HEK293T (cell line): ENCODE results near the gene TMEFF2.
"Not testable (repeated sequence)": the region's sequence is repeated elsewhere in the genome, so short reads cannot be mapped to it uniquely, and the experiment has no call there.

Experiments used
- CTCF ChIA-PET: fragments of 350-600 bp; formaldehyde crosslinking; extraction: SDS; loops from one replicate; lab custom pipeline; 2021; ENCODE audit warnings: antibody characterized with exemption, inconsistent platforms; lab: Yijun Ruan, JAX
- POLR2A ChIA-PET: fragments of 350-600 bp; formaldehyde crosslinking; extraction: SDS; loops from one replicate; lab custom pipeline; 2020; ENCODE audit warnings: antibody characterized with exemption, inconsistent platforms; lab: Yijun Ruan, JAX
- DNase-seq: peaks from one replicate; pipeline ENCODE4 v3.0.0; 2012; ENCODE audit warnings: mixed read lengths; ENCODE audit errors: extremely low spot score
- ARNT ChIP-seq: fragments of 450-650 bp; IDR thresholded peaks from 2 replicates; pipeline ENCODE4 v1.6.1; 2017; ENCODE audit warnings: mild to moderate bottlenecking
- BHLHE40 ChIP-seq: fragments of 450-650 bp; IDR thresholded peaks from 2 replicates; pipeline ENCODE4 v1.6.1; 2016; ENCODE audit warnings: mild to moderate bottlenecking, moderate library complexity, borderline replicate concordance
- CTBP1 ChIP-seq: fragments of 450-650 bp; IDR thresholded peaks from 2 replicates; pipeline ENCODE4 v1.6.1; 2016; ENCODE audit warnings: borderline replicate concordance
- ELF4 ChIP-seq: fragments of 450-650 bp; IDR thresholded peaks from 2 replicates; pipeline ENCODE4 v1.6.1; 2017; ENCODE audit warnings: antibody characterized with exemption
- FOXA1 ChIP-seq: fragments of 450-650 bp; IDR thresholded peaks from 2 replicates; pipeline ENCODE4 v1.6.1; 2016; ENCODE audit warnings: mild to moderate bottlenecking
- FOXK2 ChIP-seq: fragments of 450-650 bp; IDR thresholded peaks from 2 replicates; pipeline ENCODE4 v1.6.1; 2016; ENCODE audit warnings: mild to moderate bottlenecking
- FOXM1 ChIP-seq: fragments of 450-650 bp; IDR thresholded peaks from 2 replicates; pipeline ENCODE4 v1.6.1; 2017; ENCODE audit warnings: mild to moderate bottlenecking, borderline replicate concordance
- HDGF ChIP-seq: fragments of 450-650 bp; IDR thresholded peaks from 2 replicates; pipeline ENCODE4 v1.6.1; 2017; ENCODE audit warnings: antibody characterized with exemption, borderline replicate concordance
- L3MBTL2 ChIP-seq: fragments of 450-650 bp; conservative IDR thresholded peaks from 2 replicates; pipeline ENCODE4 v1.6.1; 2016; ENCODE audit warnings: mild to moderate bottlenecking
- LEF1 ChIP-seq: fragments of 450-650 bp; IDR thresholded peaks from 2 replicates; pipeline ENCODE4 v1.6.1; 2017; ENCODE audit warnings: mild to moderate bottlenecking, borderline replicate concordance
- NFRKB ChIP-seq: fragments of 450-650 bp; IDR thresholded peaks from 2 replicates; pipeline ENCODE4 v1.6.1; 2016; ENCODE audit warnings: mild to moderate bottlenecking, moderate library complexity
- SP1 ChIP-seq: fragments of 450-650 bp; IDR thresholded peaks from 2 replicates; pipeline ENCODE4 v1.6.1; 2017
- SUZ12 ChIP-seq: fragments of 450-650 bp; IDR thresholded peaks from 2 replicates; pipeline ENCODE4 v1.6.1; 2016; ENCODE audit warnings: mild to moderate bottlenecking
- TARDBP ChIP-seq: fragments of 450-650 bp; IDR thresholded peaks from 2 replicates; pipeline ENCODE4 v1.6.1; 2016
- ZNF384 ChIP-seq: fragments of 450-650 bp; IDR thresholded peaks from 2 replicates; pipeline ENCODE4 v1.6.1; 2016
- TF ChIP-seq, protein P1 (sequence below): fragments of 450-650 bp; IDR thresholded peaks from 2 replicates; pipeline ENCODE4 v1.6.1; 2016

TMEFF2 gene

DNA sequence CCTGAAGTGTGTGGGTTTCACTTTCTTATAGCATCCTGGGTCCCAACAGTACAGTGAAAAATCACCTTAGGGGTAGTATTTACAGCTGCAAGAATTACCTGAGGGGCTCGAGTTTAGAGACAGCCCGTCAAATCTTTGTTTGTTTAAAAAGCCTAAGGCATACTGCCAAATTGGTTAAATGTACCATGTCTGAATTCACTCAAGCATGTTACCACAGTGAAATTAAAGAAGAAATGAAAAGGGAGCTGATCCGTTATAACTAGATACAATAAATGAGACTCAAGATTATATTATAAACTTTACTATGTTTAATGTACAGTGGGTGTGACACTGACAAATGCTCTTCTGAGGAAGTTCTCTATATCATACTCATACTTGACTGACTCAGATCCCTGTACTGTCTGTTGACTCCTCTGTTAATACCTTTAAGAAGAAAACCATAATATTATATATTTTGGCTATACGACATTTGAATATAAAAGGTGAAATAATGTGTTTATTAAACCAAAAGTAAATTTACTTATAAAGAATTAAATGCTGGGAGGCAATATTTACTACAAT is 107.3 kb downstream of the TMEFF2 start:
- no peak for TF ChIP-seq FOXA1
- TF ChIP-seq HDGF: no peak
- TF ChIP-seq LEF1: no peak
- TF ChIP-seq SUZ12: no peak
- no peak for TF ChIP-seq BHLHE40
- no peak for TF ChIP-seq ZNF384
- no peak for TF ChIP-seq TARDBP
- no peak for TF ChIP-seq ELF4
- no peak for TF ChIP-seq SP1
- TF ChIP-seq, protein P1, sequence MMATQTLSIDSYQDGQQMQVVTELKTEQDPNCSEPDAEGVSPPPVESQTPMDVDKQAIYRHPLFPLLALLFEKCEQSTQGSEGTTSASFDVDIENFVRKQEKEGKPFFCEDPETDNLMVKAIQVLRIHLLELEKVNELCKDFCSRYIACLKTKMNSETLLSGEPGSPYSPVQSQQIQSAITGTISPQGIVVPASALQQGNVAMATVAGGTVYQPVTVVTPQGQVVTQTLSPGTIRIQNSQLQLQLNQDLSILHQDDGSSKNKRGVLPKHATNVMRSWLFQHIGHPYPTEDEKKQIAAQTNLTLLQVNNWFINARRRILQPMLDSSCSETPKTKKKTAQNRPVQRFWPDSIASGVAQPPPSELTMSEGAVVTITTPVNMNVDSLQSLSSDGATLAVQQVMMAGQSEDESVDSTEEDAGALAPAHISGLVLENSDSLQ: no peak
- no peak for TF ChIP-seq CTBP1
- no peak for TF ChIP-seq NFRKB
- TF ChIP-seq ARNT: no peak
- TF ChIP-seq L3MBTL2: no peak
- no peak for TF ChIP-seq FOXK2
- no peak for TF ChIP-seq FOXM1
- no peak for DNase-seq
- POLR2A ChIA-PET: no interaction called here
- CTCF ChIA-PET: no interaction called here

DNA sequence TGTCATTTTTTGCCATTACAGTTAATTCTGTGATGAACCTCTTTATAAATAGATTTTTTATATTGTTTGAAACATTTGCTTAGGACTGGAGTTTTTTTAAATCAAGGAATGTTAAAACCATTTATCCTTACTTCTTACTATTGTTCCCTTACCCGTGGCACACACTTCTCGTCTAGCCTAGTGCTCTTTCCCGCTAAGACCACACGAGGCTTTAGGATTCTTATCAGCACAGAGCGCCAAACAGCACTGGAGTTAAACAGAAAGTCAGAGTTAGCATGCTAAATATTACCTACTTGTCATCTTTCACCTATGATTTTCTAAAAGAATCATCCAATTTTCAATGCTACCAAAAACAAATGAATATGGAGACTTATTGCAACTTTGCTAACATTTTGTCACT is 112.6 kb downstream of the TMEFF2 start:
- TF ChIP-seq ARNT (no peak), FOXM1 (no peak), ELF4 (no peak), FOXK2 (no peak), L3MBTL2 (no peak), ZNF384 (no peak), BHLHE40 (no peak), LEF1 (no peak), CTBP1 (no peak), SUZ12 (no peak), FOXA1 (no peak)
- CTCF ChIA-PET: no interaction called here
- POLR2A ChIA-PET: no interaction called here
- DNase-seq: no peak

DNA sequence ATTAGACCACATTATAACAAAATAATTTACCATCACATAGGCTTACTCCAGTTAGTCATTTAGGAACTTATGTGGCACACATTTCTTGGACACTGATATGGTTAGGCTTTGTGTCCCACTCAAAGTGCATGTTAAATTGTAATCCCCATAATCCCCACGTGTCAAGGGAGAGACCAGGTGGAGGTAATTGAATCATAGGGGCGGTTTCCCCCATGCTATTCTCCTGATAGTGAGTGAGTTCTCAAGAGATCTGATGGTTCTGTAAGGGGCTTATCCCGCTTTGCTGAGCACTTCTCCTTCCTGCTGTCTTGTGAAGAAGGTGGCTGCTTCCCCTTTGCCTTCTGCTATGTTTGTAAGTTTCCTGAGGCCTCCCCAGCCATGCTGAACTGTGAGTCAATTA is 114.6 kb downstream of the TMEFF2 start:
- CTCF ChIA-PET, POLR2A ChIA-PET, DNase-seq: not testable (repeated sequence)

DNA sequence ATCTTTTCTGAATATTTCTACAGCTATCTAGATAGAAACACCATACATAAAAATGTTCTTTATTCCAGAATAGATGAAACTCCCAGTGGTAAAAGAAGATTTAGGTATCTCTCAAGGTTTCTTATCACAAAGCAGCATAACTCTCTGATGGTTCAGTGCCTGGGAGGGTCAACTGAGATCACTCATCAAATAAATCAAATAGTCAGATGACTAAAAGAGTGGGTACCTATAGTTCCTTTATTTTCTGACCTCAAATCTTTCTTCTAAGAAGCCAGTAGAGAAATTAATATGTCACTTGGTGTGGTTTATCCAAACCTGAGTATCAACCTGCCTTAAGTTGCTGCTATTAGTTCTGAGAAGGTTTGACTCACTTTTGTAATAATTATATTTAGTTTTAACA is 120.9 kb downstream of the TMEFF2 start:
- TF ChIP-seq CTBP1: no peak
- TF ChIP-seq FOXK2: no peak
- TF ChIP-seq SP1: no peak
- TF ChIP-seq BHLHE40: no peak
- TF ChIP-seq LEF1: no peak
- TF ChIP-seq TARDBP: no peak
- no peak for TF ChIP-seq ARNT
- no peak for TF ChIP-seq FOXM1
- no peak for TF ChIP-seq FOXA1
- TF ChIP-seq NFRKB: no peak
- no peak for TF ChIP-seq ELF4
- TF ChIP-seq, protein P1: no peak
- TF ChIP-seq SUZ12: no peak
- TF ChIP-seq HDGF: no peak
- no peak for TF ChIP-seq L3MBTL2
- no peak for TF ChIP-seq ZNF384
- CTCF ChIA-PET: no interaction called here
- POLR2A ChIA-PET: no interaction called here
- no peak for DNase-seq

DNA sequence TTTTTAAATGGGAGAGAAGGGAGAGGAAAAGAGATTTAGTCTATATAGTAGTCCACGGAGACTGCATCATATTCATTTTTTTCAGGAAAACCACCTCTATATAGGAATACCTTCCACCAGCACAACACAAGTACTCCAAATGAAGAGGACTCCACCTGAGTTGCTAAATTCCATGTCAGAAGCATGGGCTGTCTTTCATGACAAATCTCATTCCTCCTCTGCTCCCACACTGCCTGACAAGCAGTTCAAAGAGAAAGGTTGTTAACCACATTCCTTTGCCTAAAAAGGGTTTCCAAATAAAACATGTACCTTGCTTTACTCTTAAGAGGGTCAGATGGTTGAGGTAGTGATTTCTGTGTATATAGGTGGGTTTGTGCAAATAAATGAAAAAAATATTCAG is 122.0 kb downstream of the TMEFF2 start:
- DNase-seq: no peak
- POLR2A ChIA-PET: no interaction called here
- CTCF ChIA-PET: no interaction called here
- TF ChIP-seq FOXM1: no peak
- no peak for TF ChIP-seq HDGF
- no peak for TF ChIP-seq TARDBP
- no peak for TF ChIP-seq ZNF384
- no peak for TF ChIP-seq SUZ12
- TF ChIP-seq CTBP1: no peak
- no peak for TF ChIP-seq BHLHE40
- TF ChIP-seq ELF4: no peak
- TF ChIP-seq FOXA1: no peak
- no peak for TF ChIP-seq NFRKB
- no peak for TF ChIP-seq L3MBTL2
- TF ChIP-seq, protein P1: no peak

DNA sequence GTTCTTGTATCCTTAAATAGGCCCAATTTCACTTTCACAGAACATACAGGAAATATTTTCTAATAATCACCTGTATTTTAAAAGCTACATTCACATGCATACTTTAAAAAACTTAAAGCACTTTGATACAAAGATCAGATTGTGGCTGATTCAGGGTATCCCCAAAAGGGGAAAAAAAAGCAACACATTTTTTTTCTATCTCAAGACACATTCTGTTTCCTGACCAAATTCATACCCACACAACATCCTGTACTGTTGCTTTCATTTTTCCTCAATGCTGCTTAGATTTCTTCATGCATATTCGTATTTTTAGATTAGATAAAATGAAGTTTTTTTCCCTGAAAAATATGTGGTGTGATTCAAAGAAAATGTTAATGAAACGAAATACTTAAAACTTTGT is 122.5 kb downstream of the TMEFF2 start:
- DNase-seq: no peak
- ChIA-PET CTCF (no interaction called here), POLR2A (no interaction called here)
- TF ChIP-seq FOXM1 (no peak), FOXK2 (no peak), ARNT (no peak), ELF4 (no peak), CTBP1 (no peak), L3MBTL2 (no peak), LEF1 (no peak), BHLHE40 (no peak), SUZ12 (no peak), HDGF (no peak), NFRKB (no peak), SP1 (no peak), TARDBP (no peak), FOXA1 (no peak)
- TF ChIP-seq, protein P1: no peak
